SK-MEL-5 (cell line): Measurements from ENCODE around the gene DNAJC5G. TPM values are rescaled to one million over a fixed set of nuclear protein-coding genes. Genes with fewer than 3 reads are reported as not detected.

Experiments
- DNase-seq: peaks from one replicate; pipeline ENCODE4 v3.0.0-alpha.2; 2016; ENCODE audit warnings: low read depth, low spot score
- in situ Hi-C: cut with HindIII; loops from 2 replicates; pipeline ENCODE4 v1.10.0; 2016; ENCODE audit warnings: low sequenced_read_pairs, high pct_unique_total_duplicates, low pct_unique_long_range_greater_than_20kb
- total RNA-seq: library from RNA; depleted of rRNA; stranded (reverse); fragments of >200 nt; shearing (Covaris generic); gene quantifications from 2 replicates; pipeline ENCODE4 v1.2.3, GENCODE V29; 2014

The DNAJC5G gene
- total RNA-seq, 1 experiment from 2014 or later, result not detected

DNA sequence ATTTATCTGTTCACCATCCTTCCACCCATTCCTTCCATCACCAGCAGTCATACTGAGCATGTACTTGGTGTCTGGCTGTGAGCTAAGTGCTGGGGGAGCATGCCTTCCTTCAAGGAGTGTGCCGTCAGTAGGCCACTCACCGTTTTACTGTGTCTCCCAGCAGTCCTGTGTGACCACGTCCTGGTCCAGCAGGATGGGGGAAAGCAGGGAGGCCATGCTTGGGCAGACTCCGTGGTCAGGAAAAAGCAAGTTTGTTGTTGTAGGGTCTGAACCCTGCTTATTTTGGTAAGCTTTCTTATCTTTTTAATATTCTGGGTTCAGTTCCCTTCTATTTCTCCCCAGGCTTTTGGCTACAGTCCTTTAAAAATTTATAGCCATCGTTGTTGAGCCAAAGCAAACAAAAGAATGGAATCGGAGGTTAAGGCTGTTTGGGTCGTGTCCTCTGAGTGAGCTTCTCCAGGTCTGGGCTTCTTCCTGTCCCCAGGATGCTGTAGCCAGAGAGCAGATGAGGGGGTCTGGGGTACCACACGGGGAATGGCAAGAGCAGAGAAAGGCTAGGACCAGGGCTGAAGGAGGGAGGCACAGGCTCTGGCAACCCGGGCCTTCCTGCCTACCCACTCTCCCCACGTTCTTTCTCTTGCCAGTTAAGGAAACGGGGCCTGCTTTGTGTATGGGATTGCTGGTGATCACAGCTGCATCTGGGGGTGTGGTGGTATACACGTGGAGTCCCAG is 25.9 kb upstream of the DNAJC5G start:
- DNase-seq, result no peak
- in situ Hi-C loops, result no loop called here

DNA sequence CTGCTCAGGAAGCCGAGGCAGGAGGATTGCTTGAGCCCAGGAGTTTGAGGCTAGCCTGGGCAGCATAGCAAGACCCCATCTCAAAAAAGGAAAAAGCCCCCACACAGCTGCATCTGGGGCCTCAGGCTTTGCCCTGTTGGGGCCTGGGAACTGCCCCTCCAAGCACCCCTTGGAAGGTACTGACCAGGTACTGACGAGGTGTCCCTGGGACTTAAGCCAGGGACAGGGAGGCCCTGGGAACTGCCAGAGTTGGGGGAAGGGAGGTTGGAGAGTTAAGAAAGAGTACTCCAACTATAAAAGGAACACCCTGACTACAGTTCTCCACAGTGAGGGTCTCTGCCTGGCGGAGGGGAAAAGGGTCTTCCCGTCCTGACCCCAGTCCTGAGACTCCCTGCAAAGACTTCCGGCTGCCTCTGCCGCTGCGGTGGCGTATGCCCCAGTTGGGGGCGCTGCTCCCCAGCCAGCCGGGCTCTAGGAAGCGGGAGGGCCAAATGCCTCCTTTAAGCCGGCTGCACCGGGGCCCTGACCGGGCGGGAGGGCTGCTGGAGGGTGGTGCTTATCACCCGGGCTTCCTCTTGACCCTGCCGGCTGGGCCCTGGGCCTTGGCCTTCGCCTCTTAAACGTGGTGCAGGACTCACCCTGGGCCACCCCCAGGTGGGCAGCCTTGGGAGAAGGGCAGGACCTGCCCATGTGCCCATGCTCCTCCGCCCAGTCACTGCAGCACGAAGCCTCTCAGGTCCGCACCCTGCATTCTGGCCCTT is 25.2 kb upstream of the DNAJC5G start:
- in situ Hi-C loops, result no loop called here
- DNase-seq, result peak; percentile 73

DNA sequence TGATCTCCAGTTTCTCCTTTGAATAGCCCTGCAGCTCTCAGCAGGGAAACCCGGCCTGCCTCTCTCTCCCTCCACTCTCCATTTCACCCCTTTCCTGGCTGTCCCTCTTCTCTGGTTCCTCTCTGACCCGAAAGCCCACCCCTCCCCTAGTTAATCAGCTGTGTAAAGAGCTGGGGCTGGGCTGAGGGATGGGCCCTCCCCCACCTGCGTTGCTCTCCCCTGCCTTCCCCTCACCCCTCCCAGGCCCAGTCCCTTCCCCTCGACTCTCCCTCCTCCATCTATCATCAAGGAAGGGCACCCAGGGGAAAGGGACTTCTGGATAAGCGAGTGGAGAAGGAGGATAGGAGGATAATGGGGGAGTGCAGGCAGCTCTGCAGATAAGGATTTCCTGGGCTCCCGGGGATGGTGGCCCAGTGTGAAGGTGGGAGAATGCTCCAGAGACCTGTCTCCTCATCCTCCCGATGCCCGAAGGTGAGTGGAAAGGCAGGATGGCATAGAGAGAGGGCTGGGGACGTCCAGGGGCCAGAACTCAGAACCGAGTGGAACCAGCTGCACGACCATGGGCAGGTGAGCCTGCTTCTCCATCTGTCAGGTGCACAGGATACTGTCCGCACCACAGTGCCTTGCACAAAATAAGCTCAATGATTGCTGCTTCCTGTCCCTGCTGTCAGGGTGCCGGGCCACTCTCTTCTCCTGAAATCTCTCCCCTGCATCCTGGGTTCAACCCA is 24.4 kb upstream of the DNAJC5G start:
- no peak for DNase-seq
- in situ Hi-C loops, result no loop called here

DNA sequence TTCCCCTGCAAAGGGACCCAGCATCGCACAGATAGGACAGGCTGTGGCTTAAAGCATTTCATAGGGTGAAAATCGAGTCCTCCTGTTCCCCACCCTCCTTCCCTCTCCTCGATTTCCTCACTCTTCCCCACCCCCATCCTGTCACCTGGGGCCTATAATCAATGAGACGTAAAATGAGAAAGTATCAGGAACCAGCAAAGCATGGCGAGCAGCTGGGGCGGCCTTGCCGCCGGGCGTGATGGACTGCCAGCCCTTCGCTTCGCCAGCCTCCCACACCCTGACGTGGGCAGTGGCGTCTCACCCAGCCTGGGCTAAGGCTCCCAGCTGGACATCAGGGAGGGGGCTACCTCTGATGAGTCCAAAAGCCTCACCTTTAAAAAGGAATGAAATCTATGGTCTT is 23.5 kb upstream of the DNAJC5G start:
- in situ Hi-C loops, result no loop called here
- DNase-seq, result no peak

DNA sequence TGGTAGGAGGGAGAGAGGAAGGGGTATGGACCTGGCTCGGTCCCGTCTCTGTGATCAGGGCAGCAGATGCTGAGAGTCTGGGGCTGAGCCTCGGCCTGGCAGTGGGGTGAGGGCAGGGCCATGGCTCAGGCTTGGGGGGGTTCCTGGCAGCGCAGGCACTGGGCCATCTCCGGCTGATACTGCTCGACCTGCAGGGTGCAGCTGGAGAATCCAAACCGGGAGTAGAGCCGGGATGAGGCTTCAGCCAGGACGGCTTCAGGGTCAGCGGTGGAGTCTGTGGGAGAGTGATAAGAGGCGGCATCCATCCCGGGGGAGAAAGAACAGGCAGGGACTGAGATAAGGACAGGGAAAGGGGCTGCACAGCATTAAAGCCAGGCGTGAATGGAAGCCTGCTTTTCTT is 20.0 kb upstream of the DNAJC5G start:
- in situ Hi-C loops, result no loop called here

DNA sequence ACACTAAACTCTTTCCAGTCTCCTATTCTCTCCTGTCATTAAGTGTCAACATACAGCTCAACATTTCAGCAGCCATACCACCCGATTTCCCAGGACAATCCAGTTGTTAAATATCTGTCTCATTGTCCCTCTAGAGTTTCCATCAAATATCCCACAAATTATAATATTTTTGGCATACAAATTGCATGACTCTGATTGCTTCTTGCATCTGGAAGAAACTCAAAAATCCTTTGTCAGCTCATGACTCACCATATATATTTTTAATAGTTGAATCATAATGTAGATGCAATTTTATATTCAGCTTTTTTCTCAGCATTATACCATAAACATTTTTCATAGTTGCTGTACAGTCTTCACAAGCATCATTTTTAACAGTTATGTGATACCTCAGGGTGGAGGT is 19.6 kb upstream of the DNAJC5G start:
- in situ Hi-C loops, result no loop called here
- no peak for DNase-seq

More for the DNA sequence above, 20.0 kb upstream of the DNAJC5G start:
- DNase-seq, result no peak

DNA sequence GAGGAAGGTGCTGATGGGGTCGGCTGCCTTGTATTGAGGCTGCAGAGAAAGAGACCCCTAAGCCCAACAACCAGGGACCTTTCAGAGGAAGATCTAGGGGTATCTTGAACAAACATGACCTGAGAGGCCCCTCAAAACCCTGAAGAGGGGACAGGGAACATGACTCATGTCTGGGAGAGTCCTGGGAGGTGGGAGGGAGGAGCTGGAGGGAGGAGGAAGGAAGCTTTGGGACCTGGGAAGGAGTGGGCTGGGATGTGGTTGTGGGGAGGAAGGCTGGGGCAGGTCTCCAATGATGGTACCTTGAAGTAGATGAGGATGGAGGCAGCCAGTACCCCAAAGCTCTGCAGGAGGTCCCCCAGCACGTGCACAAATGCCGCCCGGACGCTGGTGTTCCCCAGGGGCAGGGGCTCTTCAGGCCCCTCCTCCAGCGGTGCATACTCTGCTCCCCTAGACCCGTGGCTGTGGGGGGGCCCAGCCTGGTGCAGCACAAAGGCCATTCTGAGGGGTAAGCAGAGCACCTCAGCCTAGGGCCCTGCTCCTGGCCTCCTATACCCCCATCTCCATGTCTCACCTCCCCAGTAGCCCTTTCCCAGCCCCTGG is 18.3 kb upstream of the DNAJC5G start:
- in situ Hi-C loops, result no loop called here
- DNase-seq, result no peak

DNA sequence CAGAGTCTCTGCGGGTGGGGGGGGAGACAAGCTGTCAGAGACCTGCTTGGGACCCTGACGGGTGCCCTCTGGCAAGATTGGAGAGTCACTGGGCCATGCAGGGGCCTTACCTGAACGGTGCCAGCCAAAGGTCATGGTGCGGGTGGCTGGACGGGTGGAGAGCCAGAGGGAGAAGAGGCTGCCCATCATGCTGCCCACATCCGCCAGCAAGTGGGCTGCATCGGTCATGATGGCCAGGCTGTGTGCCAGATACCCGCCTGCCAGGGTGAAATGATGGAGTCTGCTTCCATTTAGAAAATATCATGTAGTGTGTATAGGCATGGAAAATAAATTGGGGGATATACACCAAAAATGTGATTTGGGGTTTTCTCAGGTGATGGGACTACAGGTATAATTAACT is 17.2 kb upstream of the DNAJC5G start:
- no peak for DNase-seq
- in situ Hi-C loops, result no loop called here

DNA sequence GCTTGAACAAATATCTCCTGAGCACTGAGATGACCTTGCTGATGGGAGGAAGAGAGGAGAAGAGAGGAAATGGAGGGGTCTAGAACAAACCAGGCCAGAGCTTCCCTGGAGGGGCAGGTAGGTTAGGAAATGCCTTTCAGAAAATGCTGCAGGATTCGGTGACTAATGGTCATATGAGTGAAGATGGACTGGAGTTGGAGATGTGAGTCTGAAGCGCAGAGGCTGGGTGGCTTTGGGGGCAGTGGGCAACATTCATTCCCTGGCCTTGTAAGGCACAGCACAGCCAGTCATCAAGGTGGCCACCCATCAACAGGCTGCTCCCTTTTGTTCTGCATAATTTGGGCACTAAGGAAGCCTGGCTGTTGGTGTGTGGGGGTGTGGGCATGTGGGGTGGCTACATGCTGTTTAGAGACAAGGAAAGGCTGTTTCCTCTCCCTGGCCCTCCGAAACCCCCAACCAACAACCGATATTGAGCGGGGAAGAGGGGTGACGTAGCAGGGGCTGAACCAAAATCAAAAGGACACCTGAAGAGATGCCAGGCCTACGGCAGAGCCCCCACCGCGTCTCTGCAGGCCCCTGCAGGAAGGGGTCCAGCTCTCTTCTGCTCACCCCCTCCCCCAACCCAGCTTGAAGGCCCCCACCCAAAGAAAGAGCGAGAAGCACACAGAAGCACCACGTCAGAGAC is 13.8 kb upstream of the DNAJC5G start:
- no peak for DNase-seq
- in situ Hi-C loops, result no loop called here

DNA sequence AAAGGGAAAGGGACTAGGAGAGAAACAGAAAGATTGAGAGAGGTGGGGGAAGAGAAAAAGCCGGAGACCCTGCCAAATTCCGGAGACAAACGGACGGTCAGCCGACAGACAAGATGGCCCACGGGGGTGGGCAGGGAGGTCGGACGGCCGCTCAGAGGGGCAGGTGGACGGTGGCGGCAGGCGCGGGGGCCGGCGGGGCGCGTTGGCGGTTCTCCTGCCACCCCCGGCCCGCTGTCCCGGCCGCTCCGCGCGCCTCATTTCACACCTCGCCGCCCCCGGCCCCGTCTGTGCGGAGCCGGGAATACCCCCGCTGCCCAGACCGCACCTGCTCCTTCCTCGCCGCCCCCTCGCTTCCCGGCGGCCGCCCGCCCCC is 13.3 kb upstream of the DNAJC5G start:
- no peak for DNase-seq
- in situ Hi-C loops, result no loop called here

DNA sequence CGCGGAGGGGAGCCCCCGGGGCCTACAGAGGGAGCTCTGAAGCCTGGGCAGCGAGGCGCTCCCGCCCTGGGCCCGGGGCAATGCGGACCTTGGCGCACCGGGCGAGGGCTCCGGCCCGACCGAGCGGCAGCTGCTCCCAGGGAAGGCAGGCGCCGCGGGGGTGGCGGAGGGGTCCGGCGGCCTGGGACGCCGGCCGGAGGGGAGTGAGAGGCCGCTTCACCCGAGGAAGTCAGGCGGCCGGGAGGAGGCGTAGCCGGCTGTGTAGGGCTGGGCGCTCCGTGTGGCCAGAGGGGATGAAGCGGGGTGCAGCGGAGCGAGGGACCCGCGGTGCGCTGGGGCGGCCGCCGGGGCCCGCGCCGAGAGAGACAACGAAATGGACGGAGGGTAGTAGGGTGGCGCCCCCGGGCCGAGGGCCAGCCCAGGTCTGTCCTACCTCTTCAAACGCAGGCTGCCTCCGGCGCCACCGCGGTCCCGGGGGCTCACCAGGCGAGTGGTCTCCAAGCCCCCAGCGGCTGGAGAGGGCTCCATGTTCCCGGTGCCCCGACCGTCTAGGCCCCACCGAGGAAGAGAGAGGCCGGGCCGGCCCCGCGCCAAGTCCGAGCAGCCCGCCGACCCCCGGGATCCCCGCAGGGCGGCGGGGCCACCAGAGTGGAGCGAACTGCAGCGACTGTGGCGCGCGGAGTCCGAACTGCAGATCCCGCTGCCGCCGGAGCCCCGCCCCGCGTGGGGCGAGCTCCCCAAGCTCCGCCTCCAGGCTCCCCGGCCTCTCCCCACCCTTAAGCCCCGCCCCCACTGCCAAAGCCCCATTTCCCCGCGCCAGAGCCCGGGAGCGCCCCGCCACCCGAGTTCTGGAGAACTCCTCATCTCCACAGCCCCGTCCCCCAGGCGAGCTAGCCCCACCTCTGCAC is 12.6 kb upstream of the DNAJC5G start, which contains the start of gene SLC30A3:
TSS of gene SLC30A3 (minus strand) at position 669 of the 908 bp plus-strand sequence. CDS start at position 528, 141 bp downstream.
- peak; percentile 39 for DNase-seq
- in situ Hi-C loops, result no loop called here

DNA sequence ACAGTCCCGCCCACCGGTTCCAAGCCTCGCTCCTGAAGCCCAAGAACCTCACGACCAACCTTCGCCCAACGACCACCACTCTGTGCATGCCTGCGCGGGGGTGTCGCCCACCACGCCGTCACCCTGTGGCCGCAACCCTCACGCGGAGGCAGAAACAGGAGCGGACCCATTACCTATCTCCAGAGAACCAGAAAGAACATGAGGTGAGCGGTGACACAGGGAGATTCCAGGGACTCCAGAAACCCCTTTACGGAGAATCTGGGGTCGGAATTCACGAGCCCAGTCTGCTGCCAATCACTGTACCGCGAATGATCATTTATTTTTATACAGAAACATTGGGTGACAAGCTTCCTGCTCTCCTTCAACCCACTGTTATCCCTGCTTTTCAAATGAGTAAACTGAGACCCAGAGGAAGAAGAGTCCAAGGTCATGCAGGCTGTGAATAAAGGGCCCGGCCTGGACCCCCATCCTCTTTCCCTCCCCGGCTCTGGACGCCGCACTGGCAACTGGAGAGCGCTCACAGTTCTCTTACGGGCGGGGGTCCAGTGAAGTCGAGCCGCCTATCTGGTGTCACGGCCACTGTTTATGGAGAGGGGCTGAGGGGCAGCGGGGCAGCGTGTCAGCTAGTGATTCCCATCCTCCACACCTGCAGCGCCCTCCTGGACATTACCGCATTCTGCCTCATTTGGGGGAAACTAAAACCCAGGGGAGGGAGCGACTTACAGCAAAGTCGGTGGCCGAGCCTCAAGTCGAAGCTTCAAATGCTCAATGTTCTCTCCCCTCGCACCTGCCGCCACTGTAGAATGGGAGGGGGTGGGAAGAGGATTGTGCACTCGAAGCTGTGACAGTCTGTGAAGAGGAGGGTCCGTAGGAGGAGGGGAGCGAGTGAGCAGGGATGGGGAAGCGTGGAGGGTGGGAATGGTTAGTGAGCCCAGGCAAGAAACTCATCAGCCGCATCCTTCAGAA is 11.7 kb upstream of the DNAJC5G start:
- in situ Hi-C loops, result no loop called here

DNA sequence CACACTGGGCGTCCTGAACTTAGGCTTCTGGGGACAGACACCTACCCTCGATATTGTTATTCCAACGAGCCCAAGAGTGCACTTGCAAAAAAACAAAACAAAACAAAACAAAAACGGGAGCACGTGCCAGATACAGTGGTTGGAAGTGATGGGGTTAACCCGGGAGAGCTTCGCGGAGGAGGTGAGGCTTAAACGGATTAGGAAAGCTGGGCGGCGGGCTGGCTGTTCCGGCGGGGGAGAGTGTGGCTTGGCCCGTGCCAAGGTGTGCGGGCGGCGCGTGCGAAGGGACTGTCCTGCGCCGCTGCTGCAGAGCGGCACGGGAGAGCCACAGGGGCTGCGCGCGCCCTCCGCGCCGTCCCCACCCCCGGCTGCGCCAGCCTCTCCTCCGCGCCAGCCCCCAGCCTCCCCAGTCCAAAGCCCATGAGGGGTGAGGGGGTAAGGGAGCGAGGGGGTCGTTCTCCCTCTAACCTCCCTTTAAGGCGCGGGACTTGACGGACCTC is 10.9 kb upstream of the DNAJC5G start:
- in situ Hi-C loops, result no loop called here
- DNase-seq, result no peak

More for the DNA sequence above, 11.7 kb upstream of the DNAJC5G start:
- no peak for DNase-seq

DNA sequence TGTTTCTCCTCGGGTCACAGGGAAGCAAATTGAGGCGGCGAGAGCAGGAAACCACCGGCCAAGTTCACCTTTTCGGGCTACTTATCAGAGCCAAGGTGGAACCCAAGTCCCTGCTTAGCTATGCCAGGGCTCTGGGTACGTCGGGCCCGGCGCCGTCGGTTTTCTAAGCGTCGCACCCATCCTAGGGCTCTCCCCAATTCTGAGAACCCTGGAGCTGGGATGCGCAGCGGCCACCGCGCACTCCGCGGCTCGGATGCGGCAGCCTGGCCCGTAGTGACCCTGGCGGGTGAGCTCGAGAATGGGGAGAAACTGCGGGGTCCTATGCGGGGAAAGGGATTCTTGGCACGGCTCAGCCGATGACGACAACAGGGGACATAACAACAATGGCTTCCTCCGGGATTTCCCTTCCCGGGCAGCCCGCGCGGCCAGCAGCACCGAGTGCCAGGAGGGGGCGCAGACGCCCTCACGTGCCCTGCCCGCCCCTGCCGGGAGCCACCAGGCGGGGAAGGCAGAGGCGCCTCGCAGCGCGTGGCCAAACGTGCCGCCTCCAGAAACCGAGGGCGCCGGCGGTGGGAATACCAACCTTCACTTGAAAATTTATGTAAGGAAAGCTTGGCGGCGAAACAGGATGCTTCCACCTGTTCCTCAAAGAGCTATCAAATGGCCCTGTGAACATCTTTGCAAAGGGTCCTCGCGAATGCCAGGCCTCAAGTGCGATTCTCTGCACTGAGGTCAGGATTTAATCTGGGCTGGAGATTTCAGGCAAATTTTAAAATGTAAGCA is 10.3 kb upstream of the DNAJC5G start:
- peak; percentile 58 for DNase-seq
- in situ Hi-C loops, result no loop called here

DNA sequence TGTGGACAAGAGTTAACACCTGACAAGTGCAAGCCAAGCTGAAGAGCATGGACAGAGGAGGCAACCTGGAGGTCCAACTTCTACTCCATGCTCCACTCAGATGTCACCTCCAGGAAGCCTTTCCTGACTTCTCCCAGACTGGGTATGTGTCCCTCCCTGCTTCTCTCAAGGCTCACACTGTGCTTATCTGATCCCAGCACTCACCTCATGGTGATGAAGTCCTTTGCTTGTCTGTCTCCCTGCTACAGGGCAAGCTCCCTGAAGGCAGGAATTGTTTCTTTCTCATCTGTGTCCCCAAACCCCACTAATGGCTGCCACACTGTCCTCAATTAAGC is 9.7 kb upstream of the DNAJC5G start:
- no peak for DNase-seq
- in situ Hi-C loops, result no loop called here
